HG02623 (cell line): ENCODE measurements around the gene SFMBT1.
A peak's percentile ranks its signal among the peaks of the same experiment; 100 is the strongest.
"Not testable (repeated sequence)": the region's sequence is repeated elsewhere in the genome, so short reads cannot be mapped to it uniquely, and the experiment has no call there.

Experiments used
- ATAC-seq: cut with Tn5 transposase; IDR thresholded peaks from one replicate; pipeline ENCODE4 v1.9.1; 2021; ENCODE audit warnings: moderate library complexity; ENCODE audit not compliant: unreplicated experiment

The SFMBT1 gene

GRCh38 chr3:53073553-53074365 is 27.9 kb upstream of the SFMBT1 start:
- no peak for ATAC-seq

DNA sequence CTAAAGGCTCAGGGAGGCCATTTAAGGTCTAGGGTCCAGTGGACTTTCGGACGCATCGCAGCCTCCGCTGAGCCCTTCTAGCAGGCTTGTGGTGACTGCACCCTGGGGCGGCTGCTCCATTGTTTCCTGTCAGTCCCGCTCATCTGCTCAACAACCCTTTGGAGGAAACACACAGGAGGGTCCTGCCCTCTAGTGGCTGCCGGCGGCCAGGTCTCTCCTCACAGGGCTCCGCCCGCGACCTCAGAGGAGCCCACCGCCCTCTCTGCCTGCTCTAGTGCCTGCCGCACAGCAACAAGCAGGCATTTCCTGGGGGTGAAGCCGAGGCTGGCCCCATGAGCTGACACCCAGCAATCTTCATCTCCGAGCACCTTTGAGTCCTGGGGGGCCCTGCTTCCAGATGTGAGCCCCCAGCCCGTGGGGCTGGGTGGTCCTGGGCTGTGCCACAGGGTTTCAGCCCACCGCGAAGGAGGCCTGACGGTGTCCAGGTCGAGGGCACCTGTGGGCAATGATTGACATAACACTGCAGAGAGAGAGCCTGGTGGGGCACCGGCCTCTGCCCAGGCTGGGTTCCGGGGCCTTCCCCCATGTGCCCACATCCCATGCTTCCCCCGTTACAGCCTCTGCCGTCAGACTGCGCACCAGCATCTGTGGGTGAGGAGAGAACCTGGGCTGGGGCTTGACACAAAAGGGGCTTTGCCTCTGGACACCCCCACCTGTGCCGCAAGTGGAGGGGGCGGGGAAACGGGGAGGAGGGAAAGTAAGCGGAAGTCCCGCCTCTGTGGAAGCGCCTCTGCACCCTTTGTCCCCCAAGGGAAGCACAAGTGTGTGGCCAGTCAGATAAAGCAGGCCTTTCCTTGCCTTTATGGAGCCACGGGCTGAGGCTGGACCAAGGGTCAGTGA is 27.0 kb upstream of the SFMBT1 start:
- peak; percentile 78 for ATAC-seq

DNA sequence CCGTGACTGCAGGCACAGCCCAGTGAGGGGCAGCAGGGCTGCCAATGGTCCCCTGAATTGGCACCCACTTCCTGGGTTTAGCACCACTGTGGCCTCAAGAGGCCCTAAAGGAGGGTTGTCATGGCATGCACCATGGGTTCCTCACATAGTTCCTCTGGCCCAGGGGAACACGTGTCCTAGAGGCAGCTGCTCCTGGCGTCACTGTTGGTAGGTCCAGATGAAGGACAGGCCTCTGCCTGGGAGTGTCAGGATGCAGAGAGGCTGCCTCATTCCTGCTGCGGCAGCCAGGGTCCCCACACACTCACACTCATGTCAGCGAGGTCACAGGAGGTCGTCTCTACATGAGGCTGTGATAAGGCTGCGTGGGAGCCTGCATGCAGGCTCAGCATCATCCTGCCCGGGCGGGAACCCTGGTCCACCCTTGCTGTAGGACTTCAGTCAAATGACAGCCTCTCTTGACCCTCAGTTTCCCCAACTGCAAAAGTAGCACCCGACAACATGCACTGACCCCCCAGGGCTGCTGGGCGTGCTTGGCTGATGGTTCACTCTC is 26.1 kb upstream of the SFMBT1 start:
- ATAC-seq = no peak

DNA sequence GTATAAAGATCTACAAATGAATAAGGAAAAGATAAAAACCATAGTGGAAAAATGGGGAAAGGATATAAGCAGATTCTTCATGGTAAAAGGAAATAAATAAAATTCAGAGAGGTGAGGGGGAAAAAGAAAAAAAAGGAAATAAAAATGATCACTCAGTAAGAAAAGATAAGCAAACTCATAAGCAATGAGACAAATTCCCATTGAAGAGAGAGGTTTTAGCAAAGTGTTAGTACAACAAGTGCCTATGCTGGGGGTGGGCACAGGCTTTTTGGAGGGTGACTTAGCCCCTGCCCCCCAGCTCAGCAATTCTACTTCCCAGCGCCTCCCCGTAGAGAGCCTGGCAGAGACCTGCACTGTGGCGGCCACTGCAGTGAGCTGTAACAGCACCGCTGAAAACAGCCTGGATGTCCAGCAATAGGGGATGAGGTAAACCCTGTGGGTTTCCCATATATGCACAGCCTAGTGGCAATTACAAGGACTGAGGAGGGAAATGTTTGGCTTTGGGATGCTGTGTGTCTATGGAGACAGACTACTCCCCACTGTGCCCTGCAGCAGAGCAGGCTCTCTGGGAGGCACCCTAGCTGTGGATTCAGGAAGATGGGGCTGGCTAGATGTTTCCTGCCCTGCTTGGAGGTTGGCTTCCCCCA is 23.7 kb upstream of the SFMBT1 start:
- ATAC-seq = no peak

DNA sequence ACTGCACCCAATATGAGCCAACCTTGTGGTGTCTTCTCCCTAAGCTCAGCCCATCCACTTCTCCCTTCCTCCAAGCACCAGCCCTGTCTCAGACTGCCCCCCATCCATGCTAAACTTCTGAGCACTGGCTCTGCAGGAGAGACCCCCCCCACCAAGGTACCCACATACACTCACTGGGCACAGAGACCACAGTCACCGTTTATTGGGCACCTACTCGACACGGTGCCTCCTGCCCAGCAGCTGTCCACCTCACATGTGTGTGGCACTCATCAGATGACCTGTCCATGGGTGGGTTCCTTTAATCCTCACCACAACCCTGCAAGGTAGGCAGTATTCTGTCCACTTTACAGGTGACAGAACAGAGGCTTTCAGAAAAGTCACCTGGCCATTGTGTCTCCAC is 22.3 kb upstream of the SFMBT1 start:
- ATAC-seq = no peak

DNA sequence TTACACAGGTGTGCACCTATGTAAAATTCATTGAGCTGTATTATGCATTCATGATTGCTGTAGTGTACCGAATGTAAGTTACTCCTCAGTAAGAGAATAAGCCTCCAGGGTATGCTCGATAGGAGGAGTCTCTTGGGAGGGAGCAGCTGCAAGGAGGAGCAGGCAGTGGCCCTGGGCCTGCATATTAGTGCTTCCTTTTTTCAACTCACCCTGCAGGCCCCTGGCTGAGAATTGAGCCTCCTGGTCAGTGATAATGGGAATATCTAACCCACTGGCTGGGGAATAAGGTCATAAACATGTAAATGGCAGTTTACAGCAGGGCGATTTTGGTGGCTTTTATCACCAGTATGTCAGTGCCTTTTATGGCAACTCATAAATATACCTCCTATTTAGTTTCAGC is 21.7 kb upstream of the SFMBT1 start:
- ATAC-seq = no peak

GRCh38 chr3:53065841-53066480 is 20.1 kb upstream of the SFMBT1 start:
- ATAC-seq = no peak

GRCh38 chr3:53062905-53063304 is 17.0 kb upstream of the SFMBT1 start:
- no peak for ATAC-seq

GRCh38 chr3:53056442-53056841 is 10.6 kb upstream of the SFMBT1 start:
- no peak for ATAC-seq

DNA sequence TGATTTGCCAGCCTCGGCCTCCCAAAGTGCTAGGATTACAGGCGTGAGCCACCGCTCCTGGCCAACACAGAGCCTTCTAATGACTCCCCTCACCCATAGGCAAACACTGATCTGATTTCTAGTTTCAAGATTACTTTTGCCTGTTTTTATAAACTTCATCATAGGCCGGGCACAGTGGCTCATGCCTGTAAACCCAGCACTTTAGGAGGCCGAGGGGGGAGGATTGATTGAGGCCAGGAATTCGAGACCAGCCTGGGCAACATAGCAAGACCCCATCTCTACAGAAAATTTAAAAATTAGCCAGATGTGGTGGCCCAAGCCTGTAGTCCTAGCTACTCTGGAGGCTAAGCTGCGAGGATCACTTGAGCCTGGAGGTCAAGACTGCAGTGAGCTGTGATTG is 8.4 kb upstream of the SFMBT1 start:
- ATAC-seq = not testable (repeated sequence)

DNA sequence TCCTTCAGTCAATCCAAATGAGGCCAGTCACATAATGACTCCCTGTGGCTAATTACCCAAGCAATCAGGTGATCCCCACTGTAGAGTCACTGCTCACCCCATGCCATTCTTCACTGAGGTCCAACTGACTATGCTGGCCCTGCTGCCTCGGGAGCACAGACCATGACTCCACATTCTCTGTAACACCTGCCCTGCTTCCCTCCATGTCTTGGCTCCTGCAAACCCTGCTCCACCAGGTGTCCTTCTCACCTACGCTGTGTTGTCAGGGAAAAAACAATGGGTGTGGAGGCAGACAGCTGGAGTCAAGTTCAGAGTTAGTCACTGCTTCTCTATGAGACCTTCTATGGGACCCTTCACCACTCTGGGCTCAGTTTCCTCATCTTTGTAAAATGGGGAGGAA is 6.1 kb upstream of the SFMBT1 start:
- ATAC-seq = no peak

DNA sequence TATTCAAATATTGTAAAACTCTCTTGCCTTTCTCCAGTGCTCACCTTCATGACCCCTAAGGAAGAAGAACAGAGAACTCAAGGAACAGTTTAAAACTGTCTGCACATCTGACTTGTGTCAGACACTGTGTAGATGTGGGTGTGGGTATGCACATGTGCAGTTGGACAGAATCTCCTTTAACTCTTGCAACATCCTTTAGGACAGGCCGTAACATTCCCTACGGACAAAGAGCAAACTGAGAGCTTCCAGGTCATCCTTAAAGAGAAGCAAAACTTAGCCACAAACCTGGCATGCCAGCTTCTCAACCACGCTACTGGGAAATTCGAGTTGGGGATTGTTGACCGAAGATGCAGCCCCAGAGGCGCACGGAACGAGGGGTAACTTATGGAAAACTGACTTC is 4.1 kb upstream of the SFMBT1 start:
- ATAC-seq = no peak

GRCh38 chr3:53046171-53047170 is 598 bp upstream of the SFMBT1 start:
- peak; percentile 33 for ATAC-seq

DNA sequence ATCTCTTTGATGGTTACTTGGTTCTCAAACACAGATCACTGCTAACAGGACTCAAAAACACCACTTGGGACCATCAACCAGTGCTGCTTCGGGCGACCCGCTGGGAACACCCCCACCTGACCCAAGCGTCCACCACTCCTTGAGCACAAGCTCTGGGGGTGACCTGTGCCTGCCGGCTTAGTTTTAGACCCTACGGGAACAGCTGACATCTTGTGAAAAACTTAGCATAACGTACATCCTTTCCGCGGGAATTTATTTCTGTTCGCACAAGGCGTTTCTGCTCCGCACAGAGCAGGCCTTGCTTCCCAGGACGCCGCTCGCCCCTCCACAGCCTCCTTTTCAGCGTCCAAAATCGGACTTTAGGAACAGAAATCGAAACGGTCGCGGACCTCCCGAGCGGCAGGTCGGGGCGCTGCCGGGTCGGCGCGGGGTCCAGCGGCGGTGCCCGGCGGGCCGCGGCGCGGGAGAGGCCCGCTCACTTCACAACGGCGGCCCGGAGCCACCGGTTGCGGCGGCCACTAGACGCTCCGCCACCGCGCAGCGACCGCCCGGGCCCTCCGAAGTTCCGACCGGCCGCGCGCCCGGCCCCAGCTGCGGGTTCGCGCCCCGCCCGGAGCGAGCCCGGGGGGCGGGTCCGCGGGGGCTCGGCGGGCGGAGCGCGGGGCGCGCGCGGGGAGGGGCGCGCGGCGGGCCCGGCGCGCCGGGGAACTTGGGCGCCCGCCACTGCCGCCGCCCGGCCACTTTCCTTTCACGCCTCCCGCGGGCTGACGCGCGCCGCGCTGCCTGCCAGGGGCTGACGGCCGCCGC is 959 bp downstream of the SFMBT1 start:
- ATAC-seq = peak; percentile 43

GRCh38 chr3:53044371-53044710 is 1.5 kb downstream of the SFMBT1 start:
- no peak for ATAC-seq

- no peak for ATAC-seq
Measured at GRCh38 chr3:53043738-53044137, 2.1 kb downstream of the SFMBT1 start.

DNA sequence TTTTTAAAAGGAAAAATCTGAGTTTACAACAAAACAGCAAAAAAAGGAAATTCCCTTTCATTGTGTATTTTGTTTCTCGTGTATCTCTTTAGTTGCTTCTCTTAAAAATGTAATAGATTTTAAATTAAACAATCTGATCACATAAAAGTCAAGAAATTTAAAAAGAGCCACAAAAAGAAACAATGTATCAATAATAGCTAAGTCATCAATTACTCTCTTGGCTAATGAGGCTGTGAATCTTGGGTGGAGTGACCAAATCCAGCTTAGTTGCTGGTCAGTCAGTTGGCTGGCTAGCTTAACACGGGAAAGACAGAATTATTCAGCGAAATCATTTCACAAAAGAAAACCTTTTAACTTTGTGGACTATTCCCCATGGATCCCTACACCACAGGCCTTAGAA is 3.2 kb downstream of the SFMBT1 start:
- no peak for ATAC-seq

- no peak for ATAC-seq
Measured at GRCh38 chr3:53040351-53040820, 5.5 kb downstream of the SFMBT1 start.

DNA sequence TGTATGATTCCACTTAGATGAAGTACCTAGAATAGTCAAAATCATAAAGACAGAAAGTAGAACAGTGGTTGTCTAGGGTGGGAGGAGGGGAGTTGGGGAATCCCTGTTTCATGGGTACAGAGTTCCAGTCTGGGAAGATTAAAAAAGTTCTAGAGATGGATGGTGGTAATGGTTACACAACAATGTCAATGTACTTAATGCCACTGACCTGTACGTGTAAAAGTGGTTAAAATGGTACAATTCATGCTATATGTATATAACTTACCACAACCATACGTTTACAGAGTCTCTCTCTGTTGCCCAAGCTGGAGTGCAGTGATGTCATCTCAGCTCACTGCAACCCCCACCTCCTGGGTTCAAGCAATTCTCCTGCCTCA is 6.5 kb downstream of the SFMBT1 start:
- no peak for ATAC-seq
